Measurements from ENCODE around the gene HAUS8.

HAUS8 gene

DNA sequence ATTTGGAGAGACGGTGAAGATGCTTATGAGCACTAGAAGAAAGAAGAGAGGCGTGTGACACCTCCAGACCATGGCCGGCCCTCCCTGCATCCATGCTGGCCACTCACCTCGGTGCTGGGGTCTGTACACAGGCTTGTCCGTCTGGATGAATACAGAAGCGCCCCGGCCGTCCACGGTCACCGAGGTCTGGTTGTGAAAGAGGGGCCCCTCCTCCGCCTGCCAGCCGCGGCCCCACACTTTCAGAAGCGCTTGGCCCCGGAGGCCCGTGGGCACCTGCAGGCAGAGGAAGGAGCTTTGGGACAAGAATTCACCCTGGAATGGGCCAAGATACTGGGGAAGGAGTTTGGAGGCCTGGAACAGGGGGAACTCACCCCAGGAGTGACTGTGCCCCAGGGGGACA, 63.8 kb downstream of the HAUS8 start:
- FAIRE-seq (no peak), DNase-seq (ENCODE audit: insufficient read length, low spot score) (no peak)
- TF ChIP-seq, protein P1, sequence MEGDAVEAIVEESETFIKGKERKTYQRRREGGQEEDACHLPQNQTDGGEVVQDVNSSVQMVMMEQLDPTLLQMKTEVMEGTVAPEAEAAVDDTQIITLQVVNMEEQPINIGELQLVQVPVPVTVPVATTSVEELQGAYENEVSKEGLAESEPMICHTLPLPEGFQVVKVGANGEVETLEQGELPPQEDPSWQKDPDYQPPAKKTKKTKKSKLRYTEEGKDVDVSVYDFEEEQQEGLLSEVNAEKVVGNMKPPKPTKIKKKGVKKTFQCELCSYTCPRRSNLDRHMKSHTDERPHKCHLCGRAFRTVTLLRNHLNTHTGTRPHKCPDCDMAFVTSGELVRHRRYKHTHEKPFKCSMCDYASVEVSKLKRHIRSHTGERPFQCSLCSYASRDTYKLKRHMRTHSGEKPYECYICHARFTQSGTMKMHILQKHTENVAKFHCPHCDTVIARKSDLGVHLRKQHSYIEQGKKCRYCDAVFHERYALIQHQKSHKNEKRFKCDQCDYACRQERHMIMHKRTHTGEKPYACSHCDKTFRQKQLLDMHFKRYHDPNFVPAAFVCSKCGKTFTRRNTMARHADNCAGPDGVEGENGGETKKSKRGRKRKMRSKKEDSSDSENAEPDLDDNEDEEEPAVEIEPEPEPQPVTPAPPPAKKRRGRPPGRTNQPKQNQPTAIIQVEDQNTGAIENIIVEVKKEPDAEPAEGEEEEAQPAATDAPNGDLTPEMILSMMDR (IDR thresholded peaks at IDR 0.05; ENCODE audit: insufficient read depth, missing control alignments): no peak

DNA sequence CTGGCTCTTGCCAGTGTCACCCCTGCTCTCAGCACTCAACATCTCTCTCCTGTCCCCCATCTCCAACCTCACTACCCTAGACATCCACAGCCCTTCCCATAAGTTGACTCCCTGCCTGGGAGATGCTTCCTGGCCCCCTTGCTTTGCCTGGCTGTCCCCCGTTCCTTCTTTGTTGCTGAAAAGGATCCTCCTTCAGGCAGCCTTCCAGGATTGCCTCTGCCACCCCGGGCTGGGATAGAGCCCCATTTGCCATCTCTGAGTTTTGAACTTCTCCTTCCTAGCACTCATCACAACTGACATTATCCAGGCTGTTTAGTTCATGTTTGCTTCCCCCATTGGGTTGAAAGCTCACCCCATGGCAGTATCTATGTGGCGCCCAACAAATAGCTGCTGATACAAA, 68.7 kb downstream of the HAUS8 start:
- FAIRE-seq: no peak
- DNase-seq (ENCODE audit: insufficient read length, low spot score): no peak
- TF ChIP-seq, protein P1 (IDR thresholded peaks at IDR 0.05; ENCODE audit: insufficient read depth, missing control alignments): no peak

DNA sequence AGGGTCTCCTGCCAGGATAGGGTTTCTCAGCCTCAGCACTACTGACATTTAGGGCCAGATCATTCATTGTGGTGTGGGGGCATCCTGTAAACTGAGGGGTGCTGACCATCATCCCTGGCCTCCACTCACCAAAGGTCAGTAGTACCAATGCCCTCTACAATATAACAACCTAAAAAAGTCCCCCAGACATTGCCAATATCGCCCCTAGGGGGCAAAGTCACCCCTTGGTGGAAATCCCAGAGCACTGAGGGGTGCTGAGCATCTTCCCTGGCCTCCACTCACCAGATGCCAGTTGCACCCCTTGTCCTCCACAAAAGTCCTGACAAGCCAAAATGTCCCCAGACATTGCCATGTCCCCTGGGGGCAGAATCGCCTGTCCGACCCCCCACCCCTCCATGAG, 70.3 kb downstream of the HAUS8 start:
- TF ChIP-seq, protein P1 (IDR thresholded peaks at IDR 0.05; ENCODE audit: insufficient read depth, missing control alignments): no peak
- DNase-seq (ENCODE audit: insufficient read length, low spot score) (no peak), FAIRE-seq (no peak)

DNA sequence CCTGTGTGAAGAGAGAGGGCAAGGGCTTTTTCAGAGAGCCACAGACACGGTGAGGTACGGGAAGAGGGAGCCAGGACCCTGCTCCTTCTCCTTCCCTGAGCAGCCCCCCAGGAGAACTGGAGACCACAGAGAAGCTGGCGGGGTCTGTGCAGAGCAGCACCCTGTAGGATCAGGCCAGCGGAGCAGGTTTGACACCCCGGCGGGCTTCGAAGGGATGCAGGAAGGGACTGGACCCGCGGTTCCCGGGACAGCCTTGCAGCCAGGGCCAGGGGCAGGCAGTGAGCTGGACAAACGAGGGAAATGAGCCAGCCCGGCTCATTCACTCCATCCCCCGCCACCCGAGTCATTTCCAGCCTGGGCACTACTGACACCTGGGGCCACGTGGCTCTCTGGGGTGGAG, 70.9 kb downstream of the HAUS8 start:
- TF ChIP-seq, protein P1 (IDR thresholded peaks at IDR 0.05; ENCODE audit: insufficient read depth, missing control alignments): no peak
- FAIRE-seq: no peak
- no peak for DNase-seq (ENCODE audit: insufficient read length, low spot score)

DNA sequence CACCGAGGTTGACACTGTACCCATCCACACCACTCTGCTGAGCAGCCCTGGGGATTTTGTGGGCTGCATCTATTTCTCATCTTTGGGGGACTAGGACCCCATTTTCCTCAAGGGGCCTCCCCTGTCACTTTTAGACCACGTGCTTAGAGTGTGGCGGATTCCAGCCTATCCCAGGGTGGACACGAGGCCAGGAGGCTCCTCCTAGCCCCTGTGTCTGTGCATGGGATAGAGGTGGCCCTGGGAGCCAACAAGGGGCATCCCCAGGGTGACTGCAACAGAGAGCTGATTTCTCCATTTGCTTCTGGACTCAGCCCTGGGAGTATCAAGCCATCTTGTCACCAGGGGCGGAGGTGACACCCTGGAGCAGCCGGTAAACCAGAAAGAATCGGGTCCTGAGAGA, 72.8 kb downstream of the HAUS8 start:
- TF ChIP-seq, protein P1 (IDR thresholded peaks at IDR 0.05; ENCODE audit: insufficient read depth, missing control alignments): no peak
- no peak for FAIRE-seq
- DNase-seq (ENCODE audit: insufficient read length, low spot score): no peak

DNA sequence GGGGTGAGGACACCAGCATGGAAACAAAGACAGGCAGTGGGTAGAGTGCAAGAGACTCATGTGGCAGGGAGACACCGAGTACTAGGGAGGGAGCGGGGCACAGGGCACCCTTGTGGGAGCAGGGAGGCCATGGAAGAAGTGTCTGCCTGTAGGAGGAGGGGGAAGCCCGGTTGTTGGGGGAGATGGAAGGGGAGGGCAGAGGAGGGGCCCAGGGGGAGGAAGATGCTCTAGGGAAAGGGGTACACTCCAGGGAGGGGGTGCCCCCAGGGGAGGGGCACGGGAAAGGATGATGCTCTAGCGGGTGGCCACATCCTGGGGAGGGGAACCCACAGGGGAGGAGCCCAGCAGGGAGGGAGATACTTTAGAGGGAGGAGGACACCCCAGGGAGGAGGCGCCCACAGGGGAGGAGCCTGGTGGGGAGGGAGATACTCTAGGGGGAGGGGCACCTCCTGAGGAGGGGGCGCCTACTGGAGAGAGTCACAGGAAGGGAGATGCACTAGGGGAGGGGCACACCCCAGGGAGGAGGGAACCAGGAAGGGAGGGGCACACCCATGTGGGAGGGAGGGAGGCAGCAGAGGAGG, 73.6 kb downstream of the HAUS8 start:
- no peak for FAIRE-seq
- no peak for DNase-seq (ENCODE audit: insufficient read length, low spot score)

More for the DNA sequence above, 73.6 kb downstream of the HAUS8 start:
- TF ChIP-seq, protein P1 (IDR thresholded peaks at IDR 0.05; ENCODE audit: insufficient read depth, missing control alignments): no peak

All from D721Med (cell line).